ENCODE measurements around the gene KDSR.

Gene KDSR, protein sequence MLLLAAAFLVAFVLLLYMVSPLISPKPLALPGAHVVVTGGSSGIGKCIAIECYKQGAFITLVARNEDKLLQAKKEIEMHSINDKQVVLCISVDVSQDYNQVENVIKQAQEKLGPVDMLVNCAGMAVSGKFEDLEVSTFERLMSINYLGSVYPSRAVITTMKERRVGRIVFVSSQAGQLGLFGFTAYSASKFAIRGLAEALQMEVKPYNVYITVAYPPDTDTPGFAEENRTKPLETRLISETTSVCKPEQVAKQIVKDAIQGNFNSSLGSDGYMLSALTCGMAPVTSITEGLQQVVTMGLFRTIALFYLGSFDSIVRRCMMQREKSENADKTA

DNA sequence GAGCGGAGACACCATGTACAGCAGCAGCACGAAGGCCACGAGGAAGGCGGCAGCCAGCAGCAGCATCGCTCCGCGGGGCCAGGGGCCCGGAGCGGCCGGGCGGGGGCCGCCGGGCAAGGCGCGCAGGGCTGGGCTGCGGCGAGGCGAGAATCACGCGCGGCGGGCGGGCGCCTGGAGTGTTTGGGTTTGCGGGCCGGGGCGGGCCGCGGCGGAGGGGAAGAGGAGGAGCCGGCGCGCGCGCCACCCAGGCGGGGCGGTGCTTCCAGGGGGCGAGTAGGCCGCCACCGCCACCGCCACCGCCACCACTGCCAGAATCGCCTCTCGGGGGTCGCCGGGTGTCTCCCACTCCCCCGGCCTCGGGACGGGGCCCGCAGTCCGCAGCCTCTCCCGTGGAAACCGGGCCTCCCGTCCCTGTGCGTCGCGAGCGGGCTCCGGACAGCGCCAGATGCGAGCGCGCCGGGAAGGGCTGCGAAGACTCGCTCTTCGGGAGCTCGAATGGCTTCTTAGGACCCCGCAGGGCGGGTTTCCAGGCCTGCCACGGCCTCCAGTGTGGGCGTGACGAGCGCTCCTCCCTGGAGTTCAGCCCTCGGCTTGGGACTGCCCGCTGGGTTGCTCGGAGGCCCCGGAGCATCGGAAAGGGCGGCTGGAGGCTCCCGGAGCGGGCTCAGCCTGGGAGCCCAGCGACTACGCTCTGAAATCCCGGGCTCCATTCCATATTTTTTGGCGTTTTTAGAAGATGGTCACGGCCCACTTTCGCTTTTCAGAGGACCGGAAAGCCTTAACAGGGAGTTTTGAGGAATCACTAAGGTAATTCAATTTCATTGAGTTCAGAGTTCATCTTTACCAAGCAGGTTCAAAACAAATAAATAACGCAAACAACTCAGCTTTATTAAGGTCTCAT is at the start of gene KDSR:
Gene KDSR (minus strand): TSS at position 154 of the 901 bp plus-strand sequence. CDS start 88 bp downstream, at position 66.
- TF ChIP-seq ZNF274 (IDR thresholded peaks at IDR 0.05; ENCODE audit: low read depth, low read length) = no peak
- peak within 1 kb of the TSS; percentile 81 for H3K4me3 ChIP-seq (ENCODE audit: low read length)

DNA sequence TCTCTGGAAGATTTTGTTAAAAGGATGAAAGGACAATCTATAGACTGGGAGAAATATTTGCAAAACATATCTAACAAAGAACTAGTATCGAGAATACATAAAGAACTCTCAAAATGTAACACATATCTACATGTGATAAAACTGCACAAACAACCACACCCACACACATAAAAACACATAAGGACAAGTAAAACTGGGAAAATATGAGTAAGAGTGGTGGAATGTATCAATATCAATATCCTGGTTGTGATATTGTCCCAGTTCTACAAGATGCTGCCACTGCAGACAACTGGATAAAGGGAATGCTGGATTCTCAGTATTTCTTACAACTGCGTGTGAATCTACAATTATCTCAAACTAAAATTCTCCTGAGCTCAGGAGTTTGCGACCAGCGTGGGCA is 45.9 kb upstream of the KDSR start:
- H3K4me3 ChIP-seq (ENCODE audit: low read length) = no peak overlapping the region
- TF ChIP-seq ZNF274 (IDR thresholded peaks at IDR 0.05; ENCODE audit: low read depth, low read length) = no peak

DNA sequence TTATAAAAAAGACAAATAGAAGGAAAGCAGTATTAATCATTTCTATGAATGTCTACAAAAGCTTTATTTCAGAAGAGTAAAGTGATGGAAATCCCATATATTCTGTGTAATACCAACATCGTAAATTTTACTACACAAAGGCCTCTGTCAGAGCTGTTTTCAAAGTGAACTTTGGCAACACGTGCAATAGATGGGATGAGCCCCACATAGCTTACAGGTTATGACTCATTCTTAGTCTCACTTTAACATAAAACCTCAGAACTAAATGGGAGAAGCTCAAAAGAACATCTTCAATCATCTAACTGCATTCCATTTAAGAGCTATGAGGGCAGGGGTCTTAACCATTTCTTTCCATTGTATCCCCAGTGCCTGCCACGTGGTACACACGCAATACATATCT is 43.8 kb upstream of the KDSR start:
- TF ChIP-seq ZNF274 (IDR thresholded peaks at IDR 0.05; ENCODE audit: low read depth, low read length) = no peak
- H3K4me3 ChIP-seq (ENCODE audit: low read length) = no peak overlapping the region

DNA sequence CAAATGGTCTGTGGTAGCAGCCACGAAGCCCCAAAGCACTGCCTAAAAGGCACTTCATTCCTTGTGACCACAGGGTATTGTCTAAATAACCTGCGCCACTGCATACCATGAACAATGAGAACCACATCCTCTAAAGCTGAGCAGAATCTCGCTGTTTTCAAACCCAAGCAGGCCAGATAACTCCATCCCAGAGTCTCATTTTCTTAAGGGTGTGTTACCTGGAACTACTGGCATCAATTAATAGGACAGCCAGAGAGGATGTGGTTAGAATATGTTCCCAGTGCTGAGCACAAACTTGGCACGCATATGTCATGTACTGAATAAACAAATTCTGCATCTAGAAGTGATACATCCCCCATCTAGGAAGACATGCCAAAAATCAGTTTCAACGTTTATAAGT is 42.3 kb upstream of the KDSR start:
- no peak for TF ChIP-seq ZNF274 (IDR thresholded peaks at IDR 0.05; ENCODE audit: low read depth, low read length)
- no peak overlapping the region for H3K4me3 ChIP-seq (ENCODE audit: low read length)

DNA sequence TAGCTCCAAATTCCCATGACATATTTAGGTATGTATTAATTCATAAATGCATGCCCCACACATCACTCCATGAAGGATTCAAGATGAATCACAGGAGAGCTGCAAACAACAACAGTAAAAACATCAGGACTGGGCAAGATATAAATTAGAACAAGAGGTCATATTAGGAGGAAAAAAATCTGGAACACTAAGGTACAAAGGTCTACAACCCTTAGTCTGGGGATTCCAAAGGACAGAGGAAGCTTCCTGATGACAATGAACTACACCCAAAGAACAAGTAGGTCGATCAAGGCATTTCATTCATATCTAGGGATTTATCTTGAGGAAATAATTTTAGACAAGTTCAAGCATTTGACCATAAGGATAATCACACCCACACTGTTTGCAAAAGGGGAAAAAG is 40.7 kb upstream of the KDSR start:
- no peak overlapping the region for H3K4me3 ChIP-seq (ENCODE audit: low read length)
- no peak for TF ChIP-seq ZNF274 (IDR thresholded peaks at IDR 0.05; ENCODE audit: low read depth, low read length)

DNA sequence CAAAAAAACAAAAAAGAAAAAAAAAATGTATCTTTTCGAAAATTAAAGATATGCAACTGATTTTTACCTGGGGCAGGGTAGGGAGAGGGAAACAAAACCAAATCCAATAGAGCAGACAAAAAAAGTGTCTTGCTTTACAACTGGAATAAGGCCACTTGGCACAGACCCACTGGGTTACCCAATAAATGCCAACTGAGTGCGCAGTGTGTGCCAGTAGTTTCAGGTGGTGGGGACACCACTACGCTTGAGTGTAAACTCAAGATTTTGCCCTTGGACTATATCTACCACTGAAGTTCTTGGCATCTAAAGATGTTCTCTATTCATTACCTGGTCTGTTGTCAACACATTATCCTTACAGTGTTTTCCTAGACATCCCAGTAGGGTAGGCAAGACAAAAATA is 39.0 kb upstream of the KDSR start:
- TF ChIP-seq ZNF274 (IDR thresholded peaks at IDR 0.05; ENCODE audit: low read depth, low read length) = no peak
- no peak overlapping the region for H3K4me3 ChIP-seq (ENCODE audit: low read length)

DNA sequence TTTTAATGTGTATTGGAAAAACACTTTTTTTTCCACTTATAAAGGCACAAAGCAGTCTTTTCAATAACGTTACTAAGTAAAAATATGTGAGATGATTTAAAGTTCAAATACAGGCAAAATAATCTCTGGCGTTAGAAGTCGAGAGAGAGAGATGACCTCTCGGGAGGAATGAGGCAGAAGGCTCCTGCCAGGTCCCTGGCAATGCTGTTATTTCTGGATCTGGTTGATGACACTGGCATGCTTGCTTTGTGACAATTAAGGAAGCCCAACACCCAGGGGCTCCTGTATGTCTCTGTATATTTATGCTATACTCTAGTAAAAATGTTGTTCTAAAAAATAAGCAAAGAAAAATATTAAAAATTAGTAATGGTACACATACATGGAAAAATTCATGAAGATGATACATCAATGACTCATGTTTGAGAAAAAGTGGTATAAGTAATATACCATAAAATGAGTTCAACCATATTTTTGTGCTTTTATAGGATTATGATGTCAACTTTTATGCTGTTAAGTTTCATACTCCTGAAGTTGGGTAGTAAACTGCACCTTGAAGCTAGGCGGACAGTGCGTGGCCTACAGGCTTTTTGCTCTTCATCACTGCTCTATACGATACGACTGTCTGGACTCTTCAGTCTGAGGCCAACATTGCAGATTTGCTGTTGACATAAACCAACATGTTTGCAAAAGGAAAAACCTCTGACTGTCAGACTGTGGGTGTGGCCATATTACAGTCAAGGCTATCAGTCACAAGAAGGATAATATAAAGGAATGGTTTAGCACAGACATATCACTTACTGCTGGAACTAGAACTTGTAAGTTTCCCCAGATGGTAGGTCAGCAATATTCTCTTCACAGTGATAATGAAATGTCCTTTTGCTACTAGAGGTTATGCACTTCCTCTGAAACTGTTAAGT is 35.5 kb upstream of the KDSR start:
- no peak overlapping the region for H3K4me3 ChIP-seq (ENCODE audit: low read length)
- TF ChIP-seq ZNF274 (IDR thresholded peaks at IDR 0.05; ENCODE audit: low read depth, low read length) = no peak

DNA sequence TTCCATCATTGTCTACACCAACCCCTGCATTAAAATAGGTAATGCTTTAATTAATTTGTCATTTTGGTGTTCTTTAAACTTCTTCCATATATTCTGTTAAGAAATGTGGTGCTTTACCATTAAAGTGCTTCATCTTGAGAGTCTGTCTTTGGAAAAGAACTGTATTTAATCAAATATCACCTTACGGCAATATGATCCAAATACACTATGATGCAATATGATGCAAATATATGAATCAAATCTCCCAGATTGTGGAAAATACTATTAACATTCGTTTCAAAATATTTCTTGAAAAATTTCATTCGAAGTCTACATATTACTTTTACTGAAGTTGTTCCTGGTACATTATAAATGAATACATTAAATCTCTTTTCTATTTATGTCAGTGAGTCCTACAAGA is 32.3 kb upstream of the KDSR start:
- H3K4me3 ChIP-seq (ENCODE audit: low read length) = no peak overlapping the region
- no peak for TF ChIP-seq ZNF274 (IDR thresholded peaks at IDR 0.05; ENCODE audit: low read depth, low read length)

DNA sequence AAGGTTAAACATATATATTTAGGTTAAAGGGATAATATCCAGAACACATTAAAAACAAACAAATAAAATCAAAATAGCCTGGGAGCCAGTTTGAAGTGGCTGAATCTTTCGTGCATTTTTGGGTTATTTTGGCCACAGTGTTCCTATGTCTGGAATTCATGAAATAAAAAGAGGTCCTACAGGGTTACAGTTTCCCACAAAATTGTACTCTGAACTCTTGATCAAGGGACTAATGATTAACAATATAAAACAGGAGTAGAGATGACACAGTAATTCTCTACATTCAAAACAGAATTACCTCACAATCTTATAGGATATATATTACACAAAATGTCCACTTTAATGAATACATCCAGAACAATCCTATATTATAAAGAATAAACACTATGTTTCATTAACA is 30.3 kb upstream of the KDSR start:
- TF ChIP-seq ZNF274 (IDR thresholded peaks at IDR 0.05; ENCODE audit: low read depth, low read length) = no peak
- no peak overlapping the region for H3K4me3 ChIP-seq (ENCODE audit: low read length)

DNA sequence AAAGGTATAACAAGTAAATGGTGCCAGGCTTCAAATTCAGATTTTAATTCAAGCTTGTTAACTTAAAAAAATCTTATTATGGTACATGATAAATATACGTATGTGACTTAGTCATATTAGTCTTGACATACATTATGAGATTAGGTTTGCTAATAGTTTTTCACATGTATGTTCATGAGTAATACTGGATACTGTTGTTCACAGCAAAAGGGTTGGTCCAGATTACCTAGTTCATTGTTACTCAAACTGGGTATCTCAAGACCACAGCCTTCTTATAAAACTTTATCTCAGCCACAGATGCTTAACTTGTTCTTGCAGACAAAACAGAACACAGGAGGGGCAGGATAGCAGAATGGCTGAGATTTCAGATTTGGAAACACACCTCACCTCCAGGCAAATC is 28.5 kb upstream of the KDSR start:
- H3K4me3 ChIP-seq (ENCODE audit: low read length) = no peak overlapping the region
- no peak for TF ChIP-seq ZNF274 (IDR thresholded peaks at IDR 0.05; ENCODE audit: low read depth, low read length)

DNA sequence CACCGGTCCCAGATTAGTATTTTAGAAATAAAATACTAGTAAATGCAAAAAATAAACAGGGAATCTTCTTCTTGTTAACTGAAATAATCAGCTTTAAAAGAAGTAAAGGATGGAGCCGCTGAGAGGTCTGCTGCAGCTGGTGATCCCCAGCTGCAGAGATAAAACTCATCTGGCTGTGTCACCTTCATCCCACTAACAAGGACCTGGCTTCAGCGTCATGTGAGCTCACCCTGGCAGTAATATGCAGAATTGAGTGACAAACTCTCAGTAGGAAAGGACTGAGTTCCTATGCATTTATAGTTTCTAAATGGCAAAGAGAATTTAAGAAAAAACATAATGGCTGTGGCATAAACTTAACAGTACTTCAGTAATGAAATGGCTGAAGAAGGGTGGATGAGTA is 27.9 kb upstream of the KDSR start:
- no peak for TF ChIP-seq ZNF274 (IDR thresholded peaks at IDR 0.05; ENCODE audit: low read depth, low read length)
- no peak overlapping the region for H3K4me3 ChIP-seq (ENCODE audit: low read length)

DNA sequence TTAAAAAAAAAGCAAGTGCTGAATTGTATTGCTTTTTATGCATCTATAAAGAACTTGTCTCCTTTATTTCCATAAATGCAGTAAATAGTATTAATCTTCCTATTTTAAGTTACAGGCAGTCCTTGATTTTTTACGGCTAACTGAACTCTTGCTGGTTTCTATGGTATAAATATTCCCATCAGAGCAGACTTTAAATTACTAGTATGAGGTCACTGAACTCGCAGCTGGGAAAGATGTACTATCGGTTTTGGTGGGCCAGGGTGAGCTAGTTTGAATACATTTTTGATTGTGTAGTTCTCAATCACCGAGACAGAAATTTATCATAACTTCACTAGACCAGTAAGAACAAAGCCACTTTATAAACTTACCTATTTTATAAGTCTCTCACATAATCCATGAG is 20.9 kb upstream of the KDSR start:
- TF ChIP-seq ZNF274 (IDR thresholded peaks at IDR 0.05; ENCODE audit: low read depth, low read length) = no peak
- H3K4me3 ChIP-seq (ENCODE audit: low read length) = no peak overlapping the region

DNA sequence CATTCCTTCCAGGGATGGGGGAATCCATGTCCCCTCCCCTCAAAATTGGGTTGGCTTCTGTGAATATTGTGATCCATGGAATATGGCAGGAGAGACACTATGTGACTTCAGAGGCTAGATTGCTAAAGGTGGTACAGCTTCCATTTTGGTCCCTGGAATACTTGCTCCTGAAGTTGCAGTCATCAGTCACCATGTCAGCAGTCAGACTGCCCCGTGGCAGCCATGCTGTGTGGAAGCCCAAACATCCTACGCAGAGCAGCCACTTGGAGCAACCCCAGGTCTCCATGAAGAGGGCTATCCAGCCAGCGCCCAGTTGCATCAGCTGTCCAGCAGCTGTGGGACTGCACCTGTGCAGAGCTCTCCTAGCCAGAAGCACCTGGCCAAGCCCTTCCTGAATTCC is 15.8 kb upstream of the KDSR start:
- TF ChIP-seq ZNF274 (IDR thresholded peaks at IDR 0.05; ENCODE audit: low read depth, low read length) = no peak
- H3K4me3 ChIP-seq (ENCODE audit: low read length) = no peak overlapping the region

DNA sequence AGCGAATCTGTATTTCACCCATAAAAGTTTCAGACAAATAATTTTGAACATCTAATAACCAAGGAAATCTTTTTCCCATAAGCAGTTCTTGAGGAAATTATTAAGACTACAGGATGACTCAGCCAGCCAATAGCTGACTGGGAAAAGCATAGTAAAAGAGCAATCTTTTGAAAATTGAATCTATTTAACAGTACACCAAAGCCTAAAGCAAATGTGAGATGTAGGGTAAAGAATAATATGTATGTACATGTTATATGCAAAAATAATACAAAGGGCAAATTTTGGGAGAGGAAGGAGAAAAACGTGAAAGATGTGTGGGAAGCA is 12.6 kb upstream of the KDSR start:
- no peak for TF ChIP-seq ZNF274 (IDR thresholded peaks at IDR 0.05; ENCODE audit: low read depth, low read length)
- no peak overlapping the region for H3K4me3 ChIP-seq (ENCODE audit: low read length)
